ENCODE data around the gene VSTM2L.
"Not testable (repeated sequence)": the region's sequence is repeated elsewhere in the genome, so short reads cannot be mapped to it uniquely, and the experiment has no call there.

The VSTM2L gene

GRCh38 chr20:37939701-37940560, 37.0 kb downstream of the VSTM2L start:
- no peak for DNase-seq

GRCh38 chr20:37940858-37941257, 37.9 kb downstream of the VSTM2L start:
- no peak for DNase-seq

GRCh38 chr20:37941332-37941731, 38.4 kb downstream of the VSTM2L start:
- no peak for DNase-seq

GRCh38 chr20:37941992-37942391, 39.1 kb downstream of the VSTM2L start:
- DNase-seq: no peak

GRCh38 chr20:37943033-37943432, 40.1 kb downstream of the VSTM2L start:
- DNase-seq: no peak

GRCh38 chr20:37943501-37944455, 40.9 kb downstream of the VSTM2L start:
- DNase-seq: no peak

GRCh38 chr20:37944456-37944981, 41.6 kb downstream of the VSTM2L start:
- DNase-seq: no peak

GRCh38 chr20:37945091-37945547, 42.2 kb downstream of the VSTM2L start:
- peak; percentile 65 for DNase-seq

GRCh38 chr20:37946946-37947345, 44.0 kb downstream of the VSTM2L start:
- no peak for DNase-seq

- no peak for DNase-seq
These were observed 45.0 kb downstream of the VSTM2L start for GRCh38 chr20:37947943-37948342.

- no peak for DNase-seq
These were observed 46.0 kb downstream of the VSTM2L start for GRCh38 chr20:37948956-37949355.

- no peak for DNase-seq
These were observed 51.3 kb downstream of the VSTM2L start for GRCh38 chr20:37954190-37954589.

- no peak for DNase-seq
These were observed 51.7 kb downstream of the VSTM2L start for GRCh38 chr20:37954626-37955025.

GRCh38 chr20:37955511-37955910, 52.6 kb downstream of the VSTM2L start:
- no peak for DNase-seq

- peak; percentile 88 for DNase-seq
These were observed 53.2 kb downstream of the VSTM2L start for GRCh38 chr20:37956107-37956585.

GRCh38 chr20:37958856-37959520, 56.1 kb downstream of the VSTM2L start:
- no peak for DNase-seq

- no peak for DNase-seq
These were observed 58.1 kb downstream of the VSTM2L start for GRCh38 chr20:37961066-37961465.

- DNase-seq: not testable (repeated sequence)
These were observed 60.6 kb downstream of the VSTM2L start for GRCh38 chr20:37963483-37963882.

GRCh38 chr20:37968841-37969401, 66.0 kb downstream of the VSTM2L start:
- peak; percentile 75 for DNase-seq

- no peak for DNase-seq
These were observed 67.3 kb downstream of the VSTM2L start for GRCh38 chr20:37969949-37970855.

GRCh38 chr20:37970856-37971245, 67.9 kb downstream of the VSTM2L start:
- DNase-seq: no peak

Data from NCI-H69 (cell line).